NT2/D1 (cell line): ENCODE results near the gene HNRNPM.
"Not testable (repeated sequence)": the region's sequence is repeated elsewhere in the genome, so short reads cannot be mapped to it uniquely, and the experiment has no call there.

Experiments
- DNase-seq: peaks from one replicate; pipeline ENCODE4 v3.0.0-alpha.2; 2011; ENCODE audit warnings: low read depth, low spot score
- H3K27me3 ChIP-seq: 2 replicates; pipeline ENCODE4 v1.6.0; 2011; ENCODE audit warnings: mild to moderate bottlenecking; ENCODE audit not compliant: insufficient read length, insufficient read depth
- H3K36me3 ChIP-seq: 2 replicates; pipeline ENCODE4 v1.6.1; 2011; ENCODE audit warnings: mild to moderate bottlenecking, low read length, mixed read lengths; ENCODE audit not compliant: insufficient read depth, insufficient read length
- H3K4me1 ChIP-seq: 2 replicates; pipeline ENCODE4 v1.5.1; 2011; ENCODE audit not compliant: insufficient read depth, insufficient read length
- H3K4me3 ChIP-seq: 2 replicates; pipeline ENCODE4 v1.5.1; 2011; ENCODE audit warnings: low read depth; ENCODE audit not compliant: insufficient read length
- H3K9ac ChIP-seq: 2 replicates; pipeline ENCODE4 v1.6.0; 2011; ENCODE audit warnings: low read depth; ENCODE audit not compliant: insufficient read length
- H3K9me3 ChIP-seq: 2 replicates; pipeline ENCODE4 v1.5.1; 2011; ENCODE audit warnings: mild to moderate bottlenecking, low read length; ENCODE audit not compliant: insufficient read depth
- SUZ12 ChIP-seq: IDR thresholded peaks from 2 replicates; pipeline ENCODE4 v1.6.1; 2011; ENCODE audit not compliant: insufficient read length, insufficient read depth; ENCODE audit errors: extremely low read depth
- YY1 ChIP-seq: IDR thresholded peaks from 2 replicates; pipeline ENCODE4 v1.6.1; 2011; ENCODE audit not compliant: insufficient read length, insufficient read depth
- ZNF274 ChIP-seq: IDR thresholded peaks from 2 replicates; pipeline ENCODE4 v1.6.1; 2011; ENCODE audit warnings: mild to moderate bottlenecking, low read depth, low read length

HNRNPM gene

GRCh38 chr19:8412783-8413628 lies 31.8 kb upstream of the HNRNPM start, which contains the start of gene MARCHF2:
Gene MARCHF2 (plus strand): TSS chr19:8413305. CDS start chr19:8421841, 8,536 bp downstream.
- no peak for TF ChIP-seq YY1
- H3K36me3 ChIP-seq, result no peaks in the 10 kb centered on the region
- peaks cover 10% of the 10 kb centered on the region for H3K27me3 ChIP-seq
- DNase-seq, result peak; percentile 94
- H3K4me1 ChIP-seq, result peaks cover 10% of the 10 kb centered on the region
- peak within 1 kb of the TSS; percentile 85 for H3K9ac ChIP-seq
- no peaks in the 10 kb centered on the region for H3K9me3 ChIP-seq
- H3K4me3 ChIP-seq, result peak within 1 kb of the TSS; percentile 77

GRCh38 chr19:8413629-8413995 lies 31.2 kb upstream of the HNRNPM start:
- Histone ChIP-seq H3K9me3 (no peaks in the 10 kb centered on the region), H3K4me1 (peaks cover 16% of the 10 kb centered on the region), H3K36me3 (no peaks in the 10 kb centered on the region), H3K9ac (peak overlapping the region; percentile 85), H3K4me3 (peak overlapping the region; percentile 77), H3K27me3 (peaks cover 10% of the 10 kb centered on the region)
- TF ChIP-seq ZNF274, result no peak
- TF ChIP-seq SUZ12, result no peak
- TF ChIP-seq YY1, result no peak
- no peak for DNase-seq

GRCh38 chr19:8416796-8417195 lies 28.0 kb upstream of the HNRNPM start:
- Histone ChIP-seq H3K27me3 (peaks cover 10% of the 10 kb centered on the region), H3K4me1 (peaks cover 19% of the 10 kb centered on the region), H3K9ac (no peak overlapping the region), H3K4me3 (no peak overlapping the region), H3K9me3 (no peaks in the 10 kb centered on the region), H3K36me3 (peaks cover 3% of the 10 kb centered on the region)
- no peak for DNase-seq
- TF ChIP-seq SUZ12 (no peak), YY1 (no peak), ZNF274 (no peak)

GRCh38 chr19:8421484-8422461 lies 23.0 kb upstream of the HNRNPM start:
- H3K27me3 ChIP-seq, result no peaks in the 10 kb centered on the region
- H3K9ac ChIP-seq, result no peak overlapping the region
- TF ChIP-seq YY1 (no peak), ZNF274 (no peak), SUZ12 (no peak)
- no peaks in the 10 kb centered on the region for H3K9me3 ChIP-seq
- no peak for DNase-seq
- no peak overlapping the region for H3K4me3 ChIP-seq
- peaks cover 15% of the 10 kb centered on the region for H3K4me1 ChIP-seq
- H3K36me3 ChIP-seq, result peaks cover 5% of the 10 kb centered on the region

GRCh38 chr19:8423817-8424223 lies 21.0 kb upstream of the HNRNPM start:
- peak; percentile 76 for DNase-seq
- no peaks in the 10 kb centered on the region for H3K27me3 ChIP-seq
- H3K9me3 ChIP-seq, result no peaks in the 10 kb centered on the region
- H3K9ac ChIP-seq, result peak overlapping the region; percentile 33
- peaks cover 5% of the 10 kb centered on the region for H3K36me3 ChIP-seq
- TF ChIP-seq SUZ12 (no peak), YY1 (no peak), ZNF274 (no peak)
- H3K4me1 ChIP-seq, result peaks cover 5% of the 10 kb centered on the region
- no peak overlapping the region for H3K4me3 ChIP-seq

GRCh38 chr19:8425331-8425730 lies 19.4 kb upstream of the HNRNPM start:
- not testable (repeated sequence) for H3K9me3 ChIP-seq, H3K4me1 ChIP-seq, H3K36me3 ChIP-seq, DNase-seq, H3K9ac ChIP-seq, H3K27me3 ChIP-seq, H3K4me3 ChIP-seq

- TF ChIP-seq SUZ12, result no peak
- TF ChIP-seq ZNF274, result no peak
- TF ChIP-seq YY1, result no peak
- no peak overlapping the region for H3K9ac ChIP-seq
- DNase-seq, result no peak
- no peaks in the 10 kb centered on the region for H3K9me3 ChIP-seq
- H3K36me3 ChIP-seq, result peaks cover 9% of the 10 kb centered on the region
- peaks cover 8% of the 10 kb centered on the region for H3K4me1 ChIP-seq
- no peak overlapping the region for H3K4me3 ChIP-seq
- no peaks in the 10 kb centered on the region for H3K27me3 ChIP-seq
Observed at GRCh38 chr19:8426283-8426682, 18.5 kb upstream of the HNRNPM start.
